Loucy (cell line): ENCODE measurements around the gene CNTRL.

ENCODE experiments used
- H2AFZ ChIP-seq: fragments of 200-600 bp; sonication (generic); 2 replicates; pipeline ENCODE4 v1.6.0; 2016; ENCODE audit warnings: antibody characterized with exemption, mild to moderate bottlenecking, low read length, moderate library complexity
- H3F3A ChIP-seq: fragments of 200-600 bp; 2 replicates; pipeline ENCODE4 v1.6.0; 2016; ENCODE audit warnings: antibody characterized with exemption, low read depth, mild to moderate bottlenecking
- H3K27me3 ChIP-seq: fragments of 200-600 bp; sonication (generic); 2 replicates; pipeline ENCODE4 v1.6.1; 2014; ENCODE audit warnings: low read length, mild to moderate bottlenecking; ENCODE audit not compliant: insufficient read depth, poor library complexity, severe bottlenecking
- H3K36me3 ChIP-seq: fragments of 200-600 bp; sonication (generic); 2 replicates; pipeline ENCODE4 v1.6.1; 2016; ENCODE audit warnings: low read length; ENCODE audit not compliant: insufficient read depth
- H3K4me1 ChIP-seq: fragments of 200-600 bp; sonication (generic); 2 replicates; pipeline ENCODE4 v1.5.1; 2014; ENCODE audit warnings: low read length, mild to moderate bottlenecking; ENCODE audit not compliant: insufficient read depth, poor library complexity, severe bottlenecking
- H3K4me2 ChIP-seq: fragments of 200-600 bp; sonication (generic); 2 replicates; pipeline ENCODE4 v1.6.0; 2014; ENCODE audit warnings: antibody characterized with exemption, low read length, low read depth, mild to moderate bottlenecking; ENCODE audit not compliant: poor library complexity, severe bottlenecking
- H3K4me3 ChIP-seq: fragments of 200-600 bp; sonication (generic); 2 replicates; pipeline ENCODE4 v1.5.1; 2014; ENCODE audit warnings: low read length, mild to moderate bottlenecking, mixed read lengths; ENCODE audit not compliant: poor library complexity, severe bottlenecking
- H3K79me2 ChIP-seq: fragments of 200-600 bp; sonication (generic); 2 replicates; pipeline ENCODE4 v1.6.1; 2014; ENCODE audit warnings: low read length; ENCODE audit not compliant: insufficient read depth
- H3K9ac ChIP-seq: fragments of 200-600 bp; sonication (generic); 2 replicates; pipeline ENCODE4 v1.6.0; 2014; ENCODE audit warnings: mild to moderate bottlenecking, low read depth, low read length, moderate library complexity; ENCODE audit not compliant: poor library complexity, severe bottlenecking
- H3K9me2 ChIP-seq: fragments of 200-600 bp; sonication (generic); replicated peaks from 2 replicates; pipeline ENCODE4 v1.6.1; 2016; ENCODE audit warnings: low read depth, low read length, mixed read lengths
- H3K9me3 ChIP-seq: fragments of 200-600 bp; sonication (generic); 2 replicates; pipeline ENCODE4 v1.6.1; 2014; ENCODE audit warnings: mild to moderate bottlenecking, antibody characterized with exemption, low read length, low read depth; ENCODE audit not compliant: insufficient read depth
- H4K20me1 ChIP-seq: fragments of 200-600 bp; sonication (generic); 2 replicates; pipeline ENCODE4 v1.6.0; 2014; ENCODE audit warnings: antibody characterized with exemption, low read length, mild to moderate bottlenecking; ENCODE audit not compliant: insufficient read depth, poor library complexity, severe bottlenecking
- CTCF ChIP-seq: fragments of 200-600 bp; sonication (generic); conservative IDR thresholded peaks from 2 replicates; pipeline ENCODE4 v1.5.1; 2014; ENCODE audit warnings: mild to moderate bottlenecking, antibody characterized with exemption, low read length
- EZH2phosphoT487 ChIP-seq: fragments of 200-600 bp; IDR thresholded peaks from 2 replicates; pipeline ENCODE4 v1.6.1; 2018; ENCODE audit warnings: antibody characterized with exemption, mild to moderate bottlenecking, moderate library complexity, borderline replicate concordance

Gene CNTRL

GRCh38 chr9:121171236-121171635 lies 96.5 kb downstream of the CNTRL start:
- Histone ChIP-seq H3K4me1 (peaks cover 18% of the 10 kb centered on the region), H3K4me2 (no peak overlapping the region), H3K4me3 (no peak overlapping the region), H3K79me2 (no peaks in the 10 kb centered on the region), H3F3A (peaks cover 15% of the 10 kb centered on the region), H3K9ac (no peak overlapping the region), H3K9me3 (no peaks in the 10 kb centered on the region), H3K36me3 (peaks cover 87% of the 10 kb centered on the region), H3K9me2 (no peaks in the 10 kb centered on the region), H2AFZ (no peak overlapping the region), H3K27me3 (no peaks in the 10 kb centered on the region), H4K20me1 (no peaks in the 10 kb centered on the region)
- TF ChIP-seq CTCF, result no peak
- TF ChIP-seq EZH2phosphoT487, result no peak

GRCh38 chr9:121172726-121173487 lies 98.2 kb downstream of the CNTRL start:
- TF ChIP-seq EZH2phosphoT487 (no peak), CTCF (no peak)
- Histone ChIP-seq H3K27me3 (no peaks in the 10 kb centered on the region), H3K79me2 (no peaks in the 10 kb centered on the region), H3K4me1 (peaks cover 18% of the 10 kb centered on the region), H3F3A (peaks cover 15% of the 10 kb centered on the region), H3K4me3 (no peak overlapping the region), H4K20me1 (no peaks in the 10 kb centered on the region), H3K36me3 (peaks cover 88% of the 10 kb centered on the region), H3K9me3 (no peaks in the 10 kb centered on the region), H3K9ac (no peak overlapping the region), H2AFZ (no peak overlapping the region), H3K9me2 (no peaks in the 10 kb centered on the region), H3K4me2 (no peak overlapping the region)

GRCh38 chr9:121173501-121173900 lies 98.7 kb downstream of the CNTRL start:
- H2AFZ ChIP-seq, result no peak overlapping the region
- H3K9ac ChIP-seq, result no peak overlapping the region
- H3K79me2 ChIP-seq, result no peaks in the 10 kb centered on the region
- H3F3A ChIP-seq, result peaks cover 14% of the 10 kb centered on the region
- H3K9me2 ChIP-seq, result no peaks in the 10 kb centered on the region
- no peak overlapping the region for H3K4me2 ChIP-seq
- H3K9me3 ChIP-seq, result no peaks in the 10 kb centered on the region
- no peaks in the 10 kb centered on the region for H3K27me3 ChIP-seq
- no peak overlapping the region for H3K4me3 ChIP-seq
- H3K4me1 ChIP-seq, result peaks cover 13% of the 10 kb centered on the region
- peaks cover 88% of the 10 kb centered on the region for H3K36me3 ChIP-seq
- no peaks in the 10 kb centered on the region for H4K20me1 ChIP-seq
- TF ChIP-seq EZH2phosphoT487 (no peak), CTCF (no peak)
